ENCODE measurements around the gene ZEB1.

- no peak for TF ChIP-seq TEAD4 (IDR thresholded peaks at IDR 0.05)
- no peak for TF ChIP-seq CEBPB (IDR thresholded peaks at IDR 0.05)
- no peak for TF ChIP-seq TCF12 (IDR thresholded peaks at IDR 0.05; ENCODE audit: low read depth)
- TF ChIP-seq EGR1 (IDR thresholded peaks at IDR 0.05): no peak
- TF ChIP-seq TAF1 (IDR thresholded peaks at IDR 0.05; ENCODE audit: low read depth): no peak
- no peak for TF ChIP-seq EP300 (IDR thresholded peaks at IDR 0.05; ENCODE audit: borderline replicate concordance)
- TF ChIP-seq YY1 (IDR thresholded peaks at IDR 0.05; ENCODE audit: low read depth): no peak
- TF ChIP-seq RAD21 (IDR thresholded peaks at IDR 0.05; ENCODE audit: low read depth): no peak
- TF ChIP-seq REST (IDR thresholded peaks at IDR 0.05; ENCODE audit: low read depth): no peak
- no peak for TF ChIP-seq CREB1 (IDR thresholded peaks at IDR 0.05; ENCODE audit: low read depth)
- TF ChIP-seq MAX (IDR thresholded peaks at IDR 0.05): no peak
- TF ChIP-seq FOXM1 (IDR thresholded peaks at IDR 0.05; ENCODE audit: borderline replicate concordance, low read depth): no peak
- no peak for TF ChIP-seq NFIC (IDR thresholded peaks at IDR 0.05)
Observed at GRCh38 chr10:31549896-31550295, 230.9 kb downstream of the ZEB1 start.
